Neutrophil (primary cell): ENCODE results near the gene FBLIM1.

ENCODE experiments used
- H3K27ac ChIP-seq: fragments of 200-600 bp; sonication (generic); 2 replicates; pipeline ENCODE4 v1.5.1; 2016; ENCODE audit warnings: mild to moderate bottlenecking, moderate library complexity
- H3K27me3 ChIP-seq: fragments of 200-600 bp; sonication (generic); 2 replicates; pipeline ENCODE4 v1.6.0; 2016; ENCODE audit warnings: mild to moderate bottlenecking
- H3K36me3 ChIP-seq: fragments of 200-600 bp; sonication (generic); 2 replicates; pipeline ENCODE4 v1.5.1; 2017
- H3K4me1 ChIP-seq, 2 experiments: fragments of 200-600 bp in 1 of 2; sonication (generic) in 1 of 2; 1 replicate in 1 of 2; 2 replicates in 1 of 2; pipeline versions ENCODE4 v1.5.1 to v1.6.1; 2013 to 2016; ENCODE audit warnings: low read depth in 1 of 2, low read length in 1 of 2, mild to moderate bottlenecking in 1 of 2, moderate library complexity in 1 of 2; ENCODE audit not compliant: control insufficient read depth in 1 of 2, insufficient read depth in 1 of 2
- H3K4me3 ChIP-seq, 2 experiments: fragments of 200-600 bp in 1 of 2; sonication (generic) in 1 of 2; 1 replicate in 1 of 2; 2 replicates in 1 of 2; pipeline ENCODE4 v1.5.1; 2013 to 2016; ENCODE audit warnings: low read depth in 1 of 2, low read length in 1 of 2, mild to moderate bottlenecking in 1 of 2, moderate library complexity in 1 of 2
- H3K9me3 ChIP-seq: fragments of 200-600 bp; sonication (generic); 2 replicates; pipeline ENCODE4 v1.5.1; 2016
- TF ChIP-seq, protein P1 (sequence below): fragments of 200-600 bp; sonication (generic); IDR thresholded peaks from 2 replicates; pipeline ENCODE4 v1.5.1; 2016; ENCODE audit warnings: antibody characterized with exemption

The FBLIM1 gene

DNA sequence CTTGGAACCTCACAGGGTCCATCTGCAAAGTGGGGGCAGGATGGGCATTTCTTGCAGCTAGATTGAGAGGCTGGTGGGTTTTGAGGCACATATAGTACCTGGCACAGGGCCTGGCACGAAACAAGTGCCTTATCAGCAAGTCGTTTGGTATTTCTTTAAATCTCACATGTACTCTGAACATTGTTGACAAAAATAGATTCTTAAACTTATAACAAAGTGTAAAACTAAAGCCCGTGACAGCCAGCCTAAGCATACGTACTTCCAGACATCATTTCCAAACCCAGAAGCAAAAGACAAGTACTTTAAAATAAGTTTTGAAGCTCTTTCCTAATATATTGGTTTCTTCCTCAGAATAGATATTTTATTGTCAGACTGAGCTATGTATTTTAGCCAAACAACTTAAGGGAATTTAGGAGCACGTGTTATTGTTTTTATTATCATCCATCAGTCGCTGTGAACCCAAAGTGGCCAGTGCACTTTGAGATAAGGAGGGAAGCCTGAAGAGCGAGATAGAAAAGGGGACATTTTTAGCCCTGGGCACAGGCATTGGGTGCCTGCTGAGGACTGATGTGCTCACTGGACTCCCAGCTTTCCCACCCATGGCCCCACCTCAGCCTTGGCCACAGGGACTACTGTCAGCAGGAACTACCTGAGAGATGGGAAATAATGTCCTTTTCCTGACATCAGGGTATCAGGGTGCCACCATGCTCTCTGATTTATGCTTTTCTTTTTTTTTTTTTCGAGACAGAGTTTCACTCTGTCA lies 3.0 kb downstream of the FBLIM1 start:
- no peak overlapping the region for H3K27ac ChIP-seq
- no peaks in the 10 kb centered on the region for H3K9me3 ChIP-seq
- no peaks in the 10 kb centered on the region for H3K36me3 ChIP-seq
- H3K4me3 ChIP-seq, result no peak overlapping the region
- TF ChIP-seq, protein P1, sequence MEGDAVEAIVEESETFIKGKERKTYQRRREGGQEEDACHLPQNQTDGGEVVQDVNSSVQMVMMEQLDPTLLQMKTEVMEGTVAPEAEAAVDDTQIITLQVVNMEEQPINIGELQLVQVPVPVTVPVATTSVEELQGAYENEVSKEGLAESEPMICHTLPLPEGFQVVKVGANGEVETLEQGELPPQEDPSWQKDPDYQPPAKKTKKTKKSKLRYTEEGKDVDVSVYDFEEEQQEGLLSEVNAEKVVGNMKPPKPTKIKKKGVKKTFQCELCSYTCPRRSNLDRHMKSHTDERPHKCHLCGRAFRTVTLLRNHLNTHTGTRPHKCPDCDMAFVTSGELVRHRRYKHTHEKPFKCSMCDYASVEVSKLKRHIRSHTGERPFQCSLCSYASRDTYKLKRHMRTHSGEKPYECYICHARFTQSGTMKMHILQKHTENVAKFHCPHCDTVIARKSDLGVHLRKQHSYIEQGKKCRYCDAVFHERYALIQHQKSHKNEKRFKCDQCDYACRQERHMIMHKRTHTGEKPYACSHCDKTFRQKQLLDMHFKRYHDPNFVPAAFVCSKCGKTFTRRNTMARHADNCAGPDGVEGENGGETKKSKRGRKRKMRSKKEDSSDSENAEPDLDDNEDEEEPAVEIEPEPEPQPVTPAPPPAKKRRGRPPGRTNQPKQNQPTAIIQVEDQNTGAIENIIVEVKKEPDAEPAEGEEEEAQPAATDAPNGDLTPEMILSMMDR, result no peak
- peaks cover 82% of the 10 kb centered on the region for H3K27me3 ChIP-seq
- peaks cover 0 to 4% of the 10 kb centered on the region in 2 experiments for H3K4me1 ChIP-seq

DNA sequence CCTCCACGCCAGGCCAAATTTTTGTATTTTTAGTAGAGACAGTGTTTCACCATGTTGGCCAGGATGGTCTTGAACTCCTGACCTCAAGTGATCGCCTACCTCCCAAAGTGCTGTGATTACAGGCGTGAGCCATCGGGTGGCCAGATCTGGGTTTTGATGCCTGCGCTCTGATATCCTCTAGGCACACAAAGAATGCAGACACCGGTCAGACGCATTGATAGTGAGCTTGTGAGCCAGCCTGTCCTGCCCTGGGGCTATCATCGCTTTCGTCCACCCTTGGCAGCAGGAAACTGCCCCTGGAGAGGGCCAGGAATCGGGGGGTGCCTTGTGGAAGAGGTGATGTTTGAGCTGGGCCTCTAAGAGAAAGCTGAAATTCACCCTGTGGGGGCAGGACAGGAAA lies 4.0 kb downstream of the FBLIM1 start:
- H3K36me3 ChIP-seq, result no peaks in the 10 kb centered on the region
- H3K9me3 ChIP-seq, result no peaks in the 10 kb centered on the region
- H3K27me3 ChIP-seq, result peaks cover 72% of the 10 kb centered on the region
- no peak overlapping the region for H3K27ac ChIP-seq
- H3K4me3 ChIP-seq, result no peak overlapping the region
- TF ChIP-seq, protein P1, result no peak
- no peaks in the 10 kb centered on the region for H3K4me1 ChIP-seq

DNA sequence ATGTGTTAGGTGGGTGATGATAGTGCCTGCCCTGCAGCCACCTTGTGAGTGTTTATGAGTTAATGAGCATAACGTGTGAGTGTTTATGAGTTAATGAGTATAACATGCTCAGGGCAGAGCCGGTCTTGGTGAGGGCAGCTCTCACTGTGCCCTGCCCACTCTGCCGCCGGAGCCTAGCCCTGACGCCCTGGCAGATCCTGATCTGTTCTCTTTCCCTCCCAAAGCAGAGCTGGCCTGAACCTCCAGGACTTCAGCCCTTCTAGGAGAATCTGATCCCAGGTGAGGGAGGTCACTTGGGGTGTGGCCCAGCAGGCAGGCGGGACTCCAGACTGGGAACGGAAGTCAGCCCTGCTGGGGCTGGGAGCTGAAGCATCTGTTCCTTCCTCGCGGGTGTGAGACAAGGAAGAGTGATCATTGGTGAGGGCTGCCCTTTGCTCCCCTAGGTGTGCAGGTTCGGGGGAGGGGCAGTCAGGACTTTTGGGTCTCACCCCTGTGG lies 5.7 kb downstream of the FBLIM1 start:
- H3K27me3 ChIP-seq, result peaks cover 63% of the 10 kb centered on the region
- no peak overlapping the region for H3K27ac ChIP-seq
- H3K4me1 ChIP-seq, result no peaks in the 10 kb centered on the region
- H3K9me3 ChIP-seq, result no peaks in the 10 kb centered on the region
- TF ChIP-seq, protein P1, result no peak
- no peak overlapping the region for H3K4me3 ChIP-seq
- H3K36me3 ChIP-seq, result no peaks in the 10 kb centered on the region

DNA sequence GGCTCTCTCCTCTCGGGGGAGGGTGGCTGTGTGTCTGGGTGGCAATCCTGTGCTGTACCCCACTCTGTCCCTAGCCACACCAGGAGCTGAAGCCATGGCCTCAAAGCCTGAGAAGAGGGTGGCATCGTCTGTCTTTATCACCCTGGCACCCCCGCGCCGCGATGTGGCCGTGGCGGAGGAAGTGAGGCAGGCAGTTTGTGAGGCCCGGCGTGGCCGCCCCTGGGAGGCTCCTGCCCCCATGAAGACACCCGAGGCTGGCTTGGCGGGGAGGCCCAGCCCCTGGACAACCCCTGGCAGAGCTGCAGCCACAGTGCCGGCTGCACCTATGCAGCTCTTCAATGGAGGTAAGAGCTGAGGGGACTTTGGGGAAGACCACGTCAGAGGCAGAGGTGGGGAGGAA lies 6.3 kb downstream of the FBLIM1 start:
- Histone ChIP-seq H3K4me3 (no peak overlapping the region), H3K27ac (no peak overlapping the region), H3K36me3 (no peaks in the 10 kb centered on the region), H3K4me1 (no peaks in the 10 kb centered on the region), H3K27me3 (peaks cover 57% of the 10 kb centered on the region), H3K9me3 (no peaks in the 10 kb centered on the region)
- TF ChIP-seq, protein P1, result no peak

DNA sequence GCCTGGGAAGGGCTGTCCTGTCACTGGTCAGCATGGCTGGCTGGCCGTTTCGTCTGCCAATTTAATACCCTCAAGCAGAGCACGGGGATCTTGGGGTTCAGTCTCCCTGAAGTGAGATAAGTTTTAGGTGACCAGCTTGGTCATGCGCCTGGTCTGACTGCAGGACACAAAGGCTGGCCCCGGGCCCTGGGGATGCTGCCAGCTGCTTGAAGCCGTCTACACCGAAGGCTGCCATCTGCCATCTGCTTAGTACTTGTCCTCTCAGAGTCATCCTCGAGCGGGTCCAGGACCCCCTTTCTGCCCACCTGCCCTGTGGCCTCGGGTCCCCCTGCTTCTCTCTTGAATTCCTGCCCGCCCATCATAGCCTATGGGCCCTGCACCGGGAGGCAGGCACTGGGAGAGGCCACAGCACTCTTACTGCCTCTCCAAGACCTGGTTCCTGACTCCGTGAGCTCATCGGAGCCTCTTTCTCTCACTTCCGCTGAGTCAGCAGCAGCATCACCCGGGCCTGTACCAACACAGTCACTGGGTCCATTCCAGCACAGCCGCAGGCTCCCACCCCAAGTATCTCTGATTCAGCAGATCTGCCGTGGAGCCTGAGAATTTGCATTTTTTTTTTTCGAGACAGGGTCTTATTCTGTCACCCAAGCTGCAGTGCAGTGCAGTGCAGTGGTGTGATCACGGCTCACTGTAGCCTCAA lies 7.0 kb downstream of the FBLIM1 start:
- TF ChIP-seq, protein P1, result no peak
- Histone ChIP-seq H3K4me3 (no peak overlapping the region), H3K4me1 (no peaks in the 10 kb centered on the region), H3K27ac (no peak overlapping the region), H3K27me3 (peaks cover 49% of the 10 kb centered on the region), H3K9me3 (no peaks in the 10 kb centered on the region), H3K36me3 (no peaks in the 10 kb centered on the region)
